HepG2 (cell line): ENCODE measurements around the gene ZXDC. TPM values are rescaled to one million over a fixed set of nuclear protein-coding genes. Genes with fewer than 3 reads are reported as not detected.

ENCODE experiments used
- CAMTA2 ChIP-seq: sonication (generic); formaldehyde crosslinking; IDR thresholded peaks from 2 replicates; pipeline ENCODE4 v1.4.0; 2020; ENCODE audit warnings: mild to moderate bottlenecking, missing genetic modification reagents, borderline replicate concordance
- CCDC6 ChIP-seq: sonication (generic); formaldehyde crosslinking; IDR thresholded peaks from 2 replicates; pipeline ENCODE4 v1.8.1; 2022; ENCODE audit warnings: mild to moderate bottlenecking, missing genetic modification reagents, moderate library complexity
- CEBPZ ChIP-seq: IDR thresholded peaks from 2 replicates; pipeline ENCODE4 v1.6.1; 2012; ENCODE audit warnings: low read length, improper control_type of control experiment
- DNMT1 ChIP-seq: sonication (generic); formaldehyde crosslinking; IDR thresholded peaks from 2 replicates; pipeline ENCODE4 v1.5.1; 2020; ENCODE audit warnings: mild to moderate bottlenecking, missing genetic modification reagents
- KDM1A ChIP-seq: IDR thresholded peaks from 2 replicates; pipeline ENCODE4 v1.6.1; 2016; ENCODE audit warnings: missing compliant biosample characterization
- NFAT5 ChIP-seq: sonication (generic); formaldehyde crosslinking; IDR thresholded peaks from 2 replicates; pipeline ENCODE4 v1.4.0; 2020; ENCODE audit warnings: missing genetic modification reagents
- NFE2L1 ChIP-seq: sonication (generic); formaldehyde crosslinking; IDR thresholded peaks from 2 replicates; pipeline ENCODE4 v1.4.0; 2020; ENCODE audit warnings: missing genetic modification reagents, mild to moderate bottlenecking, borderline replicate concordance
- RAD21 ChIP-seq: fragments of 450-650 bp; formaldehyde crosslinking; IDR thresholded peaks from 2 replicates; pipeline ENCODE4 v1.5.0; 2020; ENCODE audit warnings: mild to moderate bottlenecking
- SMARCE1 ChIP-seq: fragments of 450-650 bp; IDR thresholded peaks from 2 replicates; pipeline ENCODE4 v1.6.1; 2017; ENCODE audit warnings: borderline replicate concordance
- SRSF9 ChIP-seq: fragments of 200-400 bp; formaldehyde crosslinking; IDR thresholded peaks from 2 replicates; pipeline ENCODE4 v1.6.1; 2018; ENCODE audit warnings: borderline replicate concordance, mild to moderate bottlenecking, low read depth, low read length; ENCODE audit not compliant: insufficient read depth, poor library complexity, severe bottlenecking
- STAT5B ChIP-seq: sonication (generic); formaldehyde crosslinking; IDR thresholded peaks from 2 replicates; pipeline ENCODE4 v1.4.0; 2020; ENCODE audit warnings: missing genetic modification reagents
- TEF ChIP-seq: sonication (generic); formaldehyde crosslinking; IDR thresholded peaks from 2 replicates; pipeline ENCODE4 v1.5.0; 2020; ENCODE audit warnings: missing genetic modification reagents
- TFAP4 ChIP-seq: sonication (generic); IDR thresholded peaks from 2 replicates; pipeline ENCODE4 v1.6.1; 2016; ENCODE audit warnings: low read depth, borderline replicate concordance
- XRCC5 ChIP-seq: fragments of 200-400 bp; formaldehyde crosslinking; optimal IDR thresholded peaks from 2 replicates; pipeline ENCODE3; 2017; ENCODE audit warnings: mild to moderate bottlenecking, low read length
- ZMYM3 ChIP-seq: sonication (generic); formaldehyde crosslinking; IDR thresholded peaks from 2 replicates; pipeline ENCODE4 v1.5.1; 2020; ENCODE audit warnings: mild to moderate bottlenecking, missing genetic modification reagents
- ZNF263 ChIP-seq: sonication (generic); formaldehyde crosslinking; IDR thresholded peaks from 2 replicates; pipeline ENCODE4 v1.4.0; 2020; ENCODE audit warnings: missing genetic modification reagents
- ZNF512B ChIP-seq: sonication (generic); formaldehyde crosslinking; IDR thresholded peaks from 2 replicates; pipeline ENCODE4 v1.5.1; 2020; ENCODE audit warnings: missing genetic modification reagents, mild to moderate bottlenecking, borderline replicate concordance
- ZNF776 ChIP-seq: sonication (generic); formaldehyde crosslinking; IDR thresholded peaks from 2 replicates; pipeline ENCODE4 v1.4.0; 2020; ENCODE audit warnings: mild to moderate bottlenecking, missing genetic modification reagents
- polyA plus RNA-seq, 8 experiments: library from polyadenylated mRNA; depleted of rRNA in 3 of 8; stranded (reverse) in 7 of 8; unstranded in 1 of 8; fragments of >200 nt; fragmentation: Illumina TruSeq in 4 of 8; extraction: Trizol in 4 of 8; gene quantifications; 2 replicates each; pipeline versions ENCODE4 v1.2.1 to v1.2.3, GENCODE V29; 2011 to 2016; ENCODE audit warnings: low read depth in 4 of 8, missing spikeins in 1 of 8, mixed read lengths in 1 of 8; ENCODE audit not compliant: insufficient read depth in 1 of 8
- total RNA-seq, 5 experiments: library from RNA; depleted of rRNA; stranded (reverse); fragments of >200 nt; fragmentation: Illumina TruSeq; extraction: Trizol; gene quantifications; 2 replicates each; pipeline ENCODE4 v1.2.3, GENCODE V29; 2016; ENCODE audit warnings: low read depth in 1 of 5

The ZXDC gene
- total and polyA plus RNA-seq, 2 of the 13 experiments (the other 11 are each of a cell fraction or from before 2014, with no cell fraction given) = 17.6 to 21.2 TPM

GRCh38 chr3:126490619-126491018, 14.9 kb upstream of the ZXDC start (continued):
- TF ChIP-seq CEBPZ (no peak), KDM1A (CRISPR knock-in tag) (no peak), ZMYM3 (CRISPR knock-in tag) (no peak), RAD21 (CRISPR knock-in tag) (peak; percentile 61), NFAT5 (CRISPR knock-in tag) (no peak), STAT5B (no peak), ZNF512B (no peak), ZNF776 (CRISPR knock-in tag) (no peak), TFAP4 (peak; percentile 60; the same call in 1 of the 2 replicates), DNMT1 (CRISPR knock-in tag) (no peak), CCDC6 (CRISPR knock-in tag) (no peak), TEF (no peak), SRSF9 (no peak), SMARCE1 (no peak), CAMTA2 (no peak), NFE2L1 (CRISPR knock-in tag) (no peak), ZNF263 (CRISPR knock-in tag) (peak; percentile 47; the same call in 1 of the 2 replicates), XRCC5 (peak; percentile 35)
